Iris pigment epithelial cell (primary cell): ENCODE data around the gene RBM44.
"Not testable (repeated sequence)": the region's sequence is repeated elsewhere in the genome, so short reads cannot be mapped to it uniquely, and the experiment has no call there.

Experiments
- DNase-seq: peaks from one replicate; pipeline ENCODE4 v3.0.0-alpha.2; 2011; ENCODE audit warnings: low read depth

RBM44 gene

GRCh38 chr2:237774811-237775553 is 23.6 kb upstream of the RBM44 start:
- DNase-seq: peak; percentile 53

GRCh38 chr2:237779521-237779920 is 19.1 kb upstream of the RBM44 start:
- no peak for DNase-seq

- DNase-seq: no peak
Observed at GRCh38 chr2:237782181-237782580, 16.4 kb upstream of the RBM44 start.

- DNase-seq: not testable (repeated sequence)
Observed at GRCh38 chr2:237783678-237784077, 14.9 kb upstream of the RBM44 start.

GRCh38 chr2:237786936-237787335 is 11.6 kb upstream of the RBM44 start:
- no peak for DNase-seq

- DNase-seq: peak; percentile 76
Observed at GRCh38 chr2:237790353-237790752, 8.2 kb upstream of the RBM44 start.

- DNase-seq: peak; percentile 26
Observed at GRCh38 chr2:237791977-237792727, 6.4 kb upstream of the RBM44 start.

GRCh38 chr2:237797253-237797652 is 1.3 kb upstream of the RBM44 start:
- DNase-seq: no peak

- no peak for DNase-seq
Observed at GRCh38 chr2:237799060-237799428, 465 bp downstream of the RBM44 start.

- DNase-seq: no peak
Observed at GRCh38 chr2:237801466-237801865, 2.9 kb downstream of the RBM44 start.

- DNase-seq: peak; percentile 22
Observed at GRCh38 chr2:237806334-237806733, 7.8 kb downstream of the RBM44 start.

- no peak for DNase-seq
Observed at GRCh38 chr2:237815637-237816036, 17.1 kb downstream of the RBM44 start.

- DNase-seq: no peak
Observed at GRCh38 chr2:237816531-237816930, 18.0 kb downstream of the RBM44 start.

GRCh38 chr2:237818066-237818473 is 19.5 kb downstream of the RBM44 start:
- peak; percentile 78 for DNase-seq

GRCh38 chr2:237819231-237819630 is 20.7 kb downstream of the RBM44 start:
- peak; percentile 17 for DNase-seq

GRCh38 chr2:237820421-237820820 is 21.8 kb downstream of the RBM44 start:
- no peak for DNase-seq

GRCh38 chr2:237823544-237823943 is 25.0 kb downstream of the RBM44 start:
- no peak for DNase-seq

GRCh38 chr2:237824085-237824484 is 25.5 kb downstream of the RBM44 start:
- DNase-seq: no peak

- no peak for DNase-seq
Observed at GRCh38 chr2:237827421-237827987, 28.9 kb downstream of the RBM44 start.

GRCh38 chr2:237830522-237830921 is 31.9 kb downstream of the RBM44 start:
- no peak for DNase-seq

GRCh38 chr2:237833546-237833945 is 35.0 kb downstream of the RBM44 start:
- peak; percentile 59 for DNase-seq

GRCh38 chr2:237835372-237835771 is 36.8 kb downstream of the RBM44 start:
- DNase-seq: no peak

GRCh38 chr2:237841051-237841450 is 42.5 kb downstream of the RBM44 start:
- DNase-seq: no peak
